ENCODE results near the gene PCDHGA11.
"Not testable (repeated sequence)": the region's sequence is repeated elsewhere in the genome, so short reads cannot be mapped to it uniquely, and the experiment has no call there.

The PCDHGA11 gene

DNA sequence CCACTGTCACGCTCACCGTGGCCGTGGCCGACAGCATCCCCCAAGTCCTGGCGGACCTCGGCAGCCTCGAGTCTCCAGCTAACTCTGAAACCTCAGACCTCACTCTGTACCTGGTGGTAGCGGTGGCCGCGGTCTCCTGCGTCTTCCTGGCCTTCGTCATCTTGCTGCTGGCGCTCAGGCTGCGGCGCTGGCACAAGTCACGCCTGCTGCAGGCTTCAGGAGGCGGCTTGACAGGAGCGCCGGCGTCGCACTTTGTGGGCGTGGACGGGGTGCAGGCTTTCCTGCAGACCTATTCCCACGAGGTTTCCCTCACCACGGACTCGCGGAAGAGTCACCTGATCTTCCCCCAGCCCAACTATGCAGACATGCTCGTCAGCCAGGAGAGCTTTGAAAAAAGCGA, 11.9 kb downstream of the PCDHGA11 start:
- FAIRE-seq: not testable (repeated sequence)

DNA sequence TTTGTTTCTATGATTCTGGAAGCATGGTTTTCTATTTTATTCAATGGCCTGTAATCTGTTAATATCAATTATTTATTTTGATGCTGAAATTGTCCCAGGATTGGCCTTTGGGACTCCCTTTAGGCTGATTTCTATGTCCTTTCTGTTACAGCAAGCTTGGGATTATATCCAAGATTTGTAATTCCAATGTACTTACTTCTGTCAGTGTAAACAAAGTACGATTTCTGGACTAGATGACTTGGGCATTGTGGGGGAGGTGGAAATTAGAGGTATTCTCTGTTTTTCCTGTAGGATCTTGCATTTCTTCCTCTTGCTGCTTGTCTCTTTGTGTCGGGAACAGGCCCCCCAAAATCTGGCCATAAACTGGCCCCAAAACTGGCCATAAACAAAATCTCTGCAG, 13.2 kb downstream of the PCDHGA11 start:
- FAIRE-seq: no peak

- no peak for FAIRE-seq
Observed at GRCh38 chr5:141437221-141437620, 16.4 kb downstream of the PCDHGA11 start.

- no peak for FAIRE-seq
Observed at GRCh38 chr5:141439411-141440141, 18.7 kb downstream of the PCDHGA11 start.

- FAIRE-seq: no peak
Observed at GRCh38 chr5:141440341-141440740, 19.5 kb downstream of the PCDHGA11 start.

DNA sequence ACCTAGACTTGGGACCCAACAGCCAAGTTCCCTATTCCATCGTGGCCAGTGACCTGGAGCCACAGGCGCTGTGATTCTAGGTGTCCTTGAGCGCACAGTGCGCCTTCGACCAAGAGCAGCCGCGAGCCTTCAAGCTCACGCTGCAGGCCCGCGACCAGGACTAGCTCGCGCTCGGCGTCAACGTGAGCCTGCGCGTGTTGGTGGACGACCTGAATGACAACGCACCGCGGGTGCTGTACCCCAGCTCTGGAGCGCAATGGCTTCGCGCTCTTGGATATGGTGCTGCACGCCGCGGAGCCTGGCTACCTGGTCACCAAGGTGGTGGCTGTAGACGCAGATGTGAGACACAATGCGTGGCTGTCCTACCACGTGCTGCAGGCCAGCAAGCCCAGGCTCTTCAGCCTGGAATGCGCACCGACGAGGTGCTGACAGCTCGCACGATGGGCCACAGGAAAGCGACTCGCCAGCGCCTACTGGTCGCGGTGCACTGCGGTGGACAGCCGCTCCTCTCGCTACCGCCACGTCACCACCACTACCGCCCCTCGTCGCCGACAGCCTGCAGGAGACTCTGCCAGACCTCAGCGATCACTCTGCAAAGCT, 20.8 kb downstream of the PCDHGA11 start:
- FAIRE-seq: no peak

- FAIRE-seq: no peak
Observed at GRCh38 chr5:141465351-141465750, 44.5 kb downstream of the PCDHGA11 start.

All from TTC549 (cell line).